Measurements from ENCODE around the gene KCNT2. TPM values are rescaled to one million over a fixed set of nuclear protein-coding genes. Genes with fewer than 3 reads are reported as not detected.
"Not testable (repeated sequence)": the region's sequence is repeated elsewhere in the genome, so short reads cannot be mapped to it uniquely, and the experiment has no call there.

Gene KCNT2
- total RNA-seq, 2 donors from 2014 or later = 0.79 to 0.98 TPM

DNA sequence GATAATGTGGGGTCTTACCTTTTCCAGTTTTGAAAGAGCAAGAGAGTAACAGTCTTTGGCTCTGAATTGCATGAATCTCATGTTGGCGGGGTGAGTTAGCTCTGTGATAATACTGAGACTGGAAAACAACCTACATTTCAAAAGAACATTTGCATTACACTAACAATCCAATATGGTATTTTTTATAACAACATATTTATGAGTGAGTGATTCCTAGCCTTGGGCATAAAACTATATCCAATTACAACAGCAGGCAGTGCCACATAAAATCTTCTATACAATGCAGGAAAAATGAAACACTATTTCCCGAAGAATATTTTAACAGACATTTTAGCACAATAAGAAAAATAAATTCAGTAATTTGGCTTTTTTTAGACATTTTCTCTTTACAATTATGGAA is 303.0 kb downstream of the KCNT2 start:
- no peak for ATAC-seq
- intact Hi-C loops (cut with DNase I, micrococcal nuclease) = no loop called here
- no peak for DNase-seq

DNA sequence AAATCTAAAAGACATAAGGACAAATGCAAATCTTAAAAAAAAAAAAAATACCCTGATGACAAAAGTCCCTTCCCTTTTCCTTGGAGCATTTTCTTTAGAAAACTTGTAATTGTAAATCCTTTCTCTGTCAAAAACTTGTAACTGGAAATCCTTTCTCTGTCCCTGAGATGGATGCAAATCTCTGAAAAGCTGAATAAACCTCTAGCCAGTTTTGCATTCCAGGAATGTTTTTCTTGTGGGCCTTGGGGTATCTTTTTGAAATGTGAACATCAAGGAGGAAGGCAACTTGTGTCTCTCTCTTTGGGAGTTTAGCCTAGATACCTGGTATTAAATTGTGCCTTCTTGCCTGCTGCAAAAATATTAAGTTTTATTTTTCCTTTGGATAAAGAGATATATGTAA is 305.3 kb downstream of the KCNT2 start:
- intact Hi-C loops (cut with DNase I, micrococcal nuclease) = no loop called here
- DNase-seq = no peak
- ATAC-seq = no peak

DNA sequence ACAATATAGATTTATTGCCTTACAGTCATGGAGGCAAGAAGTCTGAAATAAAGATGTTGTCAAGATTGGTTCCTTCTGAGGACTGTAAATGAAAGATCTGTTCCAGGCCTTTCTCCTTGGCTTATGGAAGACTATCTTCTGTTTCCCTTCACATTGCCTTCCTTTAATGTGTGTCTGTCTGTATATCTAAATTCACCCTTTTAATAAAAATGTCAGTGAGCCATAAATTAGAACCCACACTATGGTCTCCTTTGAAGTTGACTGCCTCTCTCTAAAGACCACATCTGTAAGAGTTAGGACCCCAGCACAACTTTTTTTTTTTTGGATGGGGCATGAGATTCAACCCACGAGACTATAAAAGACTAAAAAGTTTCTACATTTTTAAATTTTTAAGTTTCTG is 305.8 kb downstream of the KCNT2 start:
- no peak for DNase-seq
- intact Hi-C loops (cut with DNase I, micrococcal nuclease) = no loop called here
- no peak for ATAC-seq

DNA sequence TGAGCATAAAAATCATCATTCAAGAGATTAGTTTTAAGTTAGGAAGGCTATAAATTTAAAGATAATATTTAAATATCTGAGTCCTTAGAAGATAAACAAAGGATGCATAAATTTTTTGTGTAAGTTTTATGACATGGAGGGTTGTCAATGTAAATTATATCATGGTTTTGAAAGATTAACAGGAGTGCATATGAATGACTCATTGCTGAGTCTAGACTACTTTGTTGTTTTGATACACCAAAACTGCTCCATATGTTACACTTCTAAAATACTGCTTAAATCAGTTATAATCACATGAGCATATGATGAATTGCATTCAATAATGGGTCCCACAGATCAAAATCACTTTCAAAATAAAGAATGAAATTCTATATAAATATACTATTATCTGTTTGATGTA is 312.5 kb downstream of the KCNT2 start:
- intact Hi-C loops (cut with DNase I, micrococcal nuclease) = no loop called here
- ATAC-seq (no peak), DNase-seq (no peak)

DNA sequence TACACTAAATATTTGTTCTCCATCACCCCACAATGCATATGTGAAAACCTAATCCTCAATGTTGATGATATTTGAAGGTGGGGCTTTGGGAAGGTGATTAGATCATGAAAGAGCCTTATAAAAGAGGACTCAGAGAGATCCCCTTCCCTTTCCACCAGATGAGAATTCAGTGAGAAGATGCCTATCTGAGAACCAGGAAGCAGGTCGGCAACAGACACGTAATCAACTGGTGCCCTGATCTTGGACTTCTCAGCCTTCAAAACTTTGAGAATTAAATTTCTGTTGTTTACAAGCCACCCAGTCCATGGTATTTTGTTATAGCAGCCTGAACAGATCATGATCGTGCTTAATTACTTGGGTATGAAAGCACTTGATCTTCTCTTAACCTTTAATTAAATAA is 329.4 kb downstream of the KCNT2 start:
- intact Hi-C loops (cut with DNase I, micrococcal nuclease) = no loop called here
- no peak for ATAC-seq

DNA sequence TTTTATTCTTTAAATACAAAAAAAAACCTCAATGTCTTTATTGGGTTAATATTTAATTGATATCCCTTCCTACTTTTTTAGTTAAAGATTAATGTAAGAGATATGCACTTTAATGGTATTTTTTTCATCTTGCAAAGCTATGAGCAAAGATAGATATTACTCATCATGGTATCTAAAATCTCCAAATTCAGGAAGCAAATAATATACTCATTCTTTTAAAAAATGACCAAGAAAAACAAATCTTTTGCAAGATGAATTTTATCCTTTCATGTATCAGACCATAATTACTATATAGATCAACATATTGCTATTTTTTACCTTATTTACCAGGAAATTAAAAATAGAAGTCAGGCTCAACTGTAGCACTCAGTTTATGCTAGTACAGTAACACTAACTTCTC is 330.4 kb downstream of the KCNT2 start:
- intact Hi-C loops (cut with DNase I, micrococcal nuclease) = no loop called here
- ATAC-seq (no peak), DNase-seq (no peak)

More for the DNA sequence above, 329.4 kb downstream of the KCNT2 start:
- no peak for DNase-seq

DNA sequence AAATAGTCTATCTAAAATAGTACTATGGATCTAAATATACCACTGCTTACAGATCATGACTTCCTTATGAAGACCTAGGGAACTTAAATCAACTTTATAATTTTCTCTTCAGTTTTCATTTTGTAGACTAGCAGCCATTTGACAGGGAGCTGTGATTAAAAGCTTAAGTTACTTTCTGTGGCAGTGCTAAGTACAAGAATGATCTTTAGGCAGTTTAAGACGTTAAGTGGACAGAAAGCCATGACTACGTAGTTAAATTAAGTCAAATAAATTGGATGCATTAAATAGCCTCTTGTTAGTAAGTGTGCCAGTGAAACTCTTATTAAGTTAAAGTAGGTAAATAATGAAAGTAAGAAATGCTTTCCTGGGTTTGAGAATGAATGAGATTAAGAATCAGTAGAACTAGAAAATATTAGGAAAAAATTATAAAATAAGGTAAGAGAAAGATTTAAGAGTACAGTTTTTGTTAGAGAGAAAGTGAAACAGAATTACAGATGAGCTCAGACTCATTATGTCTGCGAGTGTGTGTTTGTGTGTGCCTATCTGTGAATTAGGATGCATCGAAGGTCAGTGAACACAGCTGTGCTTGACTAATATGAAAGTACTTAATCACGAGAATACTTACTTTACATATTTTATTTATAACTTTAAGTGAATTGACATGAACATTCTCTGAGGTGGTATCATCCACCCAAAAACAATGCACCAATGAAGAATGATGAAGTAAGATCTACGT is 336.9 kb downstream of the KCNT2 start:
- intact Hi-C loops (cut with DNase I, micrococcal nuclease) = no loop called here
- ATAC-seq = no peak
- no peak for DNase-seq

DNA sequence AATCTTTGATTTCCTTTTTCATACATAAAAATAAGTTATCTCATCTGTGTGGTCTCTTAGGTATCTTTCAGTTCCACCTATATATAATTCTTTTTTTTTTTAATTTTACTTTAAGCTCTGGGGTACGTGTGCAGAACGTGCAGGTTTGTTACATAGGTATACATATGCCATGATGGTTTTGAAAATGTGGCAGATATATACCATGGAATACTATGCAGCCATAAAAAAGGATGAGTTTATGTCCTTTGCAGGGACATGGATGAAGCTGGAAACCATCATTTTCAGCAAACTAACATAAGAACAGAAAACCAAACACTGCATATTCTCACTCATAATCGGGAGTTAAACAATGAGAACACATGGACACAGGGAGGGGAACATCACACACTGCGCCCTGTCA is 345.2 kb downstream of the KCNT2 start:
- ATAC-seq; intact Hi-C loops (cut with DNase I, micrococcal nuclease); DNase-seq: not testable (repeated sequence)

DNA sequence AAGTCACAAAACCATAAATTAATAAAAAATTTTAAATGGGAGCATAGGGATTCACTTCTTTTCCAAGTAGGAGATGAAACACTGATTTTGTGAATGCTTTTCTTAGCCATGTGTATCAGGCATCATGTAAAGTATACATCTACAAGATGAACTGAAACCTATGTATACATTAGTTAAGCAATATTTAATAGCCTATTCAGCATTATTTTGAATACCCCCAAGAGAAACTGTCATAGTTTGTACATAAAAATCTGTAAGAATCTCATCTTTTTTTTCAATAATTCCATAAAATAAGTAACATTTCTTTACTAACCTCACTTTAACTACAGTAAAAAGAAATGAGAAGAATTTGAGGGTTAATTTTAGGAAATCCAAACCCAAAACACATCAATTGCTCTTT is 348.0 kb downstream of the KCNT2 start:
- DNase-seq = no peak
- intact Hi-C loops (cut with DNase I, micrococcal nuclease) = no loop called here

DNA sequence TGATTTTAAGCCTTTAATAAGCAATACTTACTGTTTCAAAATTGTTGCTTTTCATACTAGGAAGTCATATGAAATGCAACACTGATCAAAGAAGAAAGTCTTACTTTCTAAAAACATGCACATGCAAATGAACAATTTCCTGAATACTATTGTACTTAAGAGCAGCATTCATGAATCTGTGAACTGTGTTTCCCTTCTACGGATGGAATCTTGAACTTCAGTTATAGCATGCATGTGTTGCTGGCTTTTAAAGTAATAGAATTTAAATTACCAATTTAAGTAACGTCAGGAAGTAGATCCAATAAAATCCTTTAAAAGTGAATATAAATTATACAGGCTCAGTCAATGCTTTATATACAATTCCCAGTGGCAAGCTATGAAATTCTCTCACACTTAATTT is 348.9 kb downstream of the KCNT2 start:
- DNase-seq (no peak), ATAC-seq (no peak)
- intact Hi-C loops (cut with DNase I, micrococcal nuclease) = no loop called here

More for the DNA sequence above, 348.0 kb downstream of the KCNT2 start:
- ATAC-seq = no peak

DNA sequence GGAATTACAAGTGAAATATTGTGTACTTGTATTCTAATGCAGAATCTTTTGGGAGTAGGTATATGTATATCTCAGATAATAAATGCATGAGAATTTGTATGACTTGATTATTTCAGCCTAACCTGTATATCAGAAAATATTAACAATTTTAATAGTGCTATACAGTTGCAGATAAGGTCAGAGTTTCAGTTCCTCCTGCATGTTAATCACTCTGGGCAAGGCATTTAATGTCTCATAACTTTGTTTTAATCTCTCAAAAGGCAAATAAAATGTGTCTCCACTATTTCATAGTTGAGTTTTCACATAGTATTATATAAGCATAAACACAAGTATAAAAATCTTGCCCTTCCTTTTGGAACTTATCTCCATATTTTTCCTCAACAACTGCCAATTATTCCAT is 352.5 kb downstream of the KCNT2 start:
- DNase-seq (no peak), ATAC-seq (no peak)
- intact Hi-C loops (cut with DNase I, micrococcal nuclease) = no loop called here

DNA sequence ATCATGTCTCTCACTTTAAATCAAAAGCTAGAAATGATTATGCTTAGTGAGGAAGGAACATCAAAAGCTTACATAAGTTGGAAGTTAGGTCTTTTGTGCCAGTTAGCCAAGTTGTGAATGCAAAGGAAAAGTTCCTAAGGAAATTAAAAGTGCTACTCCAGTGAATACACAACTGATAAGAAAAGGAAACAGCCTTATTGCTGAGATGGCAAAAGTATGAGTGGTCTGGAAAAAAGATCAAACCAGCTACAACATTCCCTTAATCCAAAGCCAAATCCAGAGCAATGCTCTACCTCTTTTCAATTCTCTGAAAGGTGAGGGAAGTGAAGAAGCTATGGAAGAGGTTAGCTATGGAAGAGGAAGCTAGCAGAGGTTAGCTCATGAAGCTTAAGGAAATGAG is 378.7 kb downstream of the KCNT2 start:
- ATAC-seq = no peak
- DNase-seq = no peak
- intact Hi-C loops (cut with DNase I, micrococcal nuclease) = no loop called here

DNA sequence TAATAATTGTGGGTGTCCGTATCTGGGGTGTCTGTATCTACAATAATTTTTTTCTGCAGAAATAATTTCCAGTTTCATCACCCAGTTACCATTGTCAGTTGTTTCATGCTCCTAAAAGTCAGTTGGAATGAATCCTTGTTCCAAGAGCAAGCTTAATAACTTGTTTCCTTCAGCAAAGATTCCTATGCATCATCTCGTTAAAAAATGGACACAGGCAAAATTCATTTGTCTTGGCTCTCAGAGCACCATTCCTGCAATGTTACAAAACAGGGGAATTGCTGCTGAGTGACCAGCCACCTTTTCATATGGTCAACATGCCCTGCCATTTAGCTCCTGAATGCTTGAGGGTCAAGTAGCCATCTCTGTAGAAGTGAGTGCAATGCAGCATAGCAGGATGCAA is 393.4 kb downstream of the KCNT2 start:
- ATAC-seq = no peak
- no peak for DNase-seq
- intact Hi-C loops (cut with DNase I, micrococcal nuclease) = no loop called here

DNA sequence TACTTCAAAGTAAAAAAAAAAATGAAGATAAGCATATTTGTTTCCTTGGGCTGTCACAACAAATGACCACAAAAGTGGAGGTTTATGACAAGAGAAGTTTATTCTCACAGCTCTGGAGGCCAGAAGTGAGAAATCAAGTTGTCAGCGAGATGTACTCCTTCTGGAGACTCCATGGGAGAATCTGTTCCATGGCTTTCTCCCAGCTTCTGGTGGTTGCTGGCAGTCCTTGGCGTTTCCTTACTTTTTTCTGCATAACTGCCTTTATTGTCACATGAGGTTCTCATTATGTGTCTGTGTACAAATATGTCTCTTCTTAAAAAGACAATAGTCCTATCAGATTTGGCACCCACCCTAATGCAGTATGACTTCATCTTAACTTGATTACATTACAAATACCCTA is 398.3 kb downstream of the KCNT2 start:
- no peak for DNase-seq
- intact Hi-C loops (cut with DNase I, micrococcal nuclease) = no loop called here
- ATAC-seq = no peak

DNA sequence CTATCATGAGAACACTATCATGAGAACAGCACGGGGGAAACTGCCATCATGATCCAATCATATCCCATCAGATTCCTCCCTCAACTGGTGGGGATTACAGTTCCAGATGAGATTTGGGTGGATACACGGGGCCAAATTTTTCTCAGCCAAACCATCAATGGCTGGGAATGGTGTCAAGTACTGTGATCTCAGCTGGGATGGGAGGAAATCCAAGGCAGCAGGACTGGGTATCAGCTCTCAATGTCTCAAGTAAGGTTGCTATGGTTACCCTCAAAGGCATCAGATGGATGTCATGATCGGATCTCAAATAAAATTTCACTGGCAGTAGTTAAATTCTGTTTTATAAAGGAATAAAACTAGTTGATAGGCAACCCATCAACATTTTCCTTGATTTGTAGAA is 399.0 kb downstream of the KCNT2 start:
- DNase-seq = no peak
- no peak for ATAC-seq
- intact Hi-C loops (cut with DNase I, micrococcal nuclease) = no loop called here

DNA sequence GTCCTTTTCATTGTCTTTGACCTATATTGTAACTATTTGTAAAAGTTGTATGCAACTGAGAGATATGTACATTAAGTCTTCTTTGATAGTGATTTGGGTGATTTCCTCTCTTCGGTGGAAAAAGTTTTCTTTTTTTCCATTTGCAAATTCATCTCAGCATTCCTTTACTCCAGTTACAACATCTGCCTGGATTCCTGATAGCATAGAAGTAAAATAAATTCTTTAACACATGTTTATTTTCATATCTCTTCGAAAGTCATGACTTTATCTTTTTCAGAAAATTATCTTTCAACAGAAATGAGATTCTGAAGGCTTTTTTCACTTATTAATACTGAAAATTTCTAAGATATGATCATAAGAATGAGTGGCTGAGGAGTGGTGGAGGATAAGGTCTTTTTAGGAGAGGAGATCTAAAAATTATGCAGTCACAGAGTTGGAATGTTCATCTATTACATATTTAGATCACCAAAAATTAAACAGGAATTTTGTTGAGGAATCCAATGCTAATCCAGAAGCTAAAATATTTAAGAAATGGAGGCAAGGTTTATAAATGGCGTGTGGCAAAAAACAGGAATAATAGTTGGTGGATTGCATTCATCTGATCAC is 400.5 kb downstream of the KCNT2 start:
- ATAC-seq (no peak), DNase-seq (no peak)
- intact Hi-C loops (cut with DNase I, micrococcal nuclease) = no loop called here

DNA sequence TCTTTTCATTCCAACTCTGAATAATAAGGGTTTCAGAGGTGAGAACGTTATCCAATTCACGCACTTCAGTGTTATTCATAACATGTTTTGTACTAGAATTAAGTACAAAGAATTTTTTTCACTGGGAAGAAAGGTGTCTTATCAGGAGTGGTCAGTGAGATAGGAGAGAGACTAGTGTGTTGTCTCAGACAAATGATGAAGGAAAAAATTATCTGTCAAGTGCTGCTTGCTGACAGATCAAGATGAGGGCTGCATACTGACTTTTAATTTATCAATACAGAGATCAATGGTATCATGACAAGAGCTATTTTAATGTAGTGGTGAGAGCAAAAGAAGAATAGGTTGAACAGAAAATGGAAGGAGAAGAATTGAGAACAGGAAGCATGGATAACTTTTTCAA is 402.4 kb downstream of the KCNT2 start:
- intact Hi-C loops (cut with DNase I, micrococcal nuclease) = no loop called here
- DNase-seq (no peak), ATAC-seq (no peak)

DNA sequence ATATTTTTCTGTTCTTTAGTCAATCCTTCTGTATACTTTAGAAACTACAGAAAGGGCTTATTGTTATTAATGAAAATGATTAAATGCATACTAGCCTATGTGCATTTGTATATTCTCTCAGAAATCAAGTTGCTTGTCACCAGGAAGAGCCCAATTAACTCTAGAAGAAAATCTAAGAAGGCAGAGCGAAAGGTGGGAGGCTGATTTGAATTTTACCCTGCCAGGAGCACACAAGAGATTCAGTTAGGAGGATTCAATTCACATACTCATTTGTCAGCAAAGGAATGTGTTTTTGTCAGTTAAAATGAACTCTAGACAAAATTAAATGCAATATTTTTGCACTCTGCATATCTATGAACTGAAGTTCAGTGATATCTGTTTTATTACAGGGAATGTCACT is 411.8 kb downstream of the KCNT2 start:
- no peak for ATAC-seq

DNA sequence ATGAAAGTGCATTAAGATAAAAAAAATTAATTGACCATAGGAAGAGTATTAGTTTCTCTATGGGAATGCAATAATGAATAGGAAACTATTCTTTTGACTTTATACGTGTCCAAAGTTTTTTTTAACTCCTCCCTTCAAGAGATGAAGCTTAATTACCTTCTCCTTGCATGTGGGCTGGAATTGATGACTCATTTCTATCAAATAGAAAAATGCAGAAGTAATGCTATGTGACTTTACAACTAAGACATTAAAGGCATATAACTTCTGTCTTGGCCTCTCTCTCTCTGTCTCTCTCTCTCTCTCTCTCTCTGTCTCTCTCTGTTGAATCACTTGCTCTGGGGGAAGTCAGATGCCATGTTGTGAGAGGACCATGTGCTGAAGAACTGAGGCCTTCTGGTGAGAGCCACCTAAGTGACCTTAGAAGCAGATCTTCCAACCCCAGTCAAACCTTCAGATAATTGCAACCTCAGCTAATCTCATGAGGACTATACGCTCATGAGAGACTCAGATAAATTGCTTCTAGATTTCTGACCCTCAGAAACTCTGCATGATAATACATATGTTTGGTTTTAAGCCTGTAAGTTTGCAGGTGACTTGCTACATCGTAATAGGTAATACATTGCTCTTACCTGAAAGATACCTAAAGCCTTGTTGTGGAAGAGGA is 414.2 kb downstream of the KCNT2 start:
- intact Hi-C loops (cut with DNase I, micrococcal nuclease) = no loop called here
- DNase-seq = no peak
- no peak for ATAC-seq

More for the DNA sequence above, 411.8 kb downstream of the KCNT2 start:
- intact Hi-C loops (cut with DNase I, micrococcal nuclease) = no loop called here
- DNase-seq = no peak

DNA sequence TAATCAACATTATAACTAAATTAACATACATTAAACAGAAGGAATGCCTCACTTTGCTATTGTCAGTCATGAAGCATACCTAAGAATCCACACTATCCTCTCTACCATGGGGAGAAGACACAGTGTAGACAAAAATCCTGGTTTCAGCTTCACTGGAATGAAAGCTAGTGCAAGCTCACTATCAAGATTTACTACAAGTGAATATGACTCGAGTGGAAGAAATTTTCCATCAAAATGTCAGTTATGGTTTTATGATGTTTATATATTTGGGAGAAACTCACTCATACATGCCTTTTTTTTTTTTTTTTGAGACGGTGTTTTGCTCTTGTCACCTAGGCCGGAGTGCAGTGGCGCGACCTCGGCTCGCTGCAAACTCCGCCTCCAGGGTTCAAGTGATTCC is 424.3 kb downstream of the KCNT2 start:
- DNase-seq = no peak
- ATAC-seq = no peak
- intact Hi-C loops (cut with DNase I, micrococcal nuclease) = no loop called here

DNA sequence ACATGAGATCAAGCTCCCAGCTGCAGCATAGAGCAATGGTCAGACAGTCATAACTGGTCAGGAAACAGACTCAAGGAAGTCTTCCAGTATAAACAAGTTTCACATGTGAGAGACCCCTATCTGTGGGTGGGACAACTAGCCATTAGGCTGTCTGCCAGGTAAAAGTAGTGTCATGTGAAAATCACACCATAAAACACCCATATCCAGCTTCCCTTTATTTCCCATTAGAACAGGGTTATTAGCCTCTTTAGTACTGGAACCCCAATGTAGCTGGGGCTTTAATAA is 426.7 kb downstream of the KCNT2 start:
- no peak for DNase-seq
- ATAC-seq = no peak
- intact Hi-C loops (cut with DNase I, micrococcal nuclease) = no loop called here
